ENCODE results near the gene PSRC1.

Gene PSRC1

GRCh38 chr1:109283748-109284600 lies 1.0 kb upstream of the PSRC1 start:
- peak overlapping the region; percentile 100 for H3K4me3 Mint-ChIP-seq
- H3K27me3 Mint-ChIP-seq (ENCODE audit: low read depth) = peaks cover 6% of the 10 kb centered on the region
- no peaks in the 10 kb centered on the region for H3K9me3 Mint-ChIP-seq
- H3K27ac Mint-ChIP-seq = peak overlapping the region; percentile 89
- H3K4me1 Mint-ChIP-seq (ENCODE audit: low read depth) = peaks cover 19% of the 10 kb centered on the region
- peaks cover 7% of the 10 kb centered on the region for H3K36me3 Mint-ChIP-seq (ENCODE audit: low read depth)

DNA sequence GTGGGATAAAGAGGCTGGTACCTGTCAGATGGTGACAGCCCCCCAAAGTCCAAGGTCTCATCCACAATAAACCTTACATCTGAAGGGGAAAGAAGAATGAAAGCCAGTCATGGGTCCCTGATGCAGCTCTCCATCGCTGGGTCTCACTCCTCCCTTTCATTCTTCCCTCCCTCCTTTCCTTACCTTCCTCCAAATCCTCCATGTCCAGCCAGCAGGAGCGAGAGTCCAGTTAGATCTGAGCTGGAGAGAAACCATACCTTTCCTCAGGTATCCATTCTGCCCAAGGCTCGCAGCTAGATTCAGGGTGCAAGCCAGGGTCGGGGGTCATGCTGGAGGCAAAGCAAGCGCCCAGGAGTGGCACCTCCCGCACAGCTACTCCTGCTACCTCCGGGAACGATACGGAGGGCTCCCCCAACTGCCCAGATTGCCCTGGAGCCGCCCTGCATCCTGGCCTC lies 421 bp downstream of the PSRC1 start:
- Mint-ChIP-seq H3K4me1 (ENCODE audit: low read depth) (peaks cover 19% of the 10 kb centered on the region), H3K4me3 (peak overlapping the region; percentile 100), H3K9me3 (no peaks in the 10 kb centered on the region), H3K27ac (peak overlapping the region; percentile 18), H3K36me3 (ENCODE audit: low read depth) (peaks cover 7% of the 10 kb centered on the region), H3K27me3 (ENCODE audit: low read depth) (no peaks in the 10 kb centered on the region)

- peaks cover 23% of the 10 kb centered on the region for H3K4me1 Mint-ChIP-seq (ENCODE audit: low read depth)
These were observed 1.1 kb downstream of the PSRC1 start for GRCh38 chr1:109281680-109282496.

GRCh38 chr1:109280862-109281261 lies 2.1 kb downstream of the PSRC1 start:
- Mint-ChIP-seq H3K4me3 (no peak overlapping the region), H3K27me3 (ENCODE audit: low read depth) (no peaks in the 10 kb centered on the region), H3K36me3 (ENCODE audit: low read depth) (peaks cover 7% of the 10 kb centered on the region), H3K4me1 (ENCODE audit: low read depth) (peaks cover 23% of the 10 kb centered on the region), H3K9me3 (no peaks in the 10 kb centered on the region), H3K27ac (no peak overlapping the region)

More at GRCh38 chr1:109281680-109282496, 1.1 kb downstream of the PSRC1 start:
- Mint-ChIP-seq H3K27me3 (ENCODE audit: low read depth) (no peaks in the 10 kb centered on the region), H3K36me3 (ENCODE audit: low read depth) (peaks cover 7% of the 10 kb centered on the region), H3K9me3 (no peaks in the 10 kb centered on the region), H3K27ac (peak overlapping the region; percentile 18), H3K4me3 (peak overlapping the region; percentile 100)

DNA sequence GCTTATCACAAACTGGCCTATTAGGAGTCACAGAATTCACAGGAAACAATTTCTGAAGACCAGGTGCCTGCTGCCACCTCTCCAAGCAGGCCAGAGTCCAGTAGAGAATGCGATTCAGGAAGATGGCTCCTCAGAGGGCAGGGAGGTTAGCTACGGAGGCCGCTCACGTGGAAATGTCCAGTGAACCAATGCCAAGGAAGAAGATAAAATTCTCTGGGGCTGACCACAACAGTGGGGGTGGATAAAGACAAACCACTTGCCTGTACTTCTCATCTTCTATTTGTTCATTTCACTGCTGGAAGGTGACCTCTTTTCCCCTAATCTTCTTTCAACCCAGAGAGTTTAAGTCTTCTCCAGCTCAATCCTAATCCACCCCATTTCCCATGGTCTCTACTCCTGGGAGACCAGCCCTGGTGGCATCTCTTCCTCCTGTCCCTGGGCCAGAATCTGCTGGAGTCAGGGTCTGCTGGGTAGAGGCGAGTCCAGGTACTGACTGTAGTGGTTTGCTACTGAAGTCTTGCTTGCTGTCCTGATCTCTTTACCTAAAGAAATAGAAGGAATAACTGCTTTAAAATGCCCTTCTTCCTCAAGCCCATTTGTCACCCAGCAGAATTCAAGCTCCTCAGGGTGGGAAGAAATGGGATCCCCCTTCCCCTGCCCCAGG lies 3.2 kb downstream of the PSRC1 start:
- H3K4me1 Mint-ChIP-seq (ENCODE audit: low read depth) = peaks cover 23% of the 10 kb centered on the region
- H3K36me3 Mint-ChIP-seq (ENCODE audit: low read depth) = peaks cover 7% of the 10 kb centered on the region
- no peak overlapping the region for H3K4me3 Mint-ChIP-seq
- H3K27ac Mint-ChIP-seq = no peak overlapping the region
- no peaks in the 10 kb centered on the region for H3K9me3 Mint-ChIP-seq
- no peaks in the 10 kb centered on the region for H3K27me3 Mint-ChIP-seq (ENCODE audit: low read depth)

DNA sequence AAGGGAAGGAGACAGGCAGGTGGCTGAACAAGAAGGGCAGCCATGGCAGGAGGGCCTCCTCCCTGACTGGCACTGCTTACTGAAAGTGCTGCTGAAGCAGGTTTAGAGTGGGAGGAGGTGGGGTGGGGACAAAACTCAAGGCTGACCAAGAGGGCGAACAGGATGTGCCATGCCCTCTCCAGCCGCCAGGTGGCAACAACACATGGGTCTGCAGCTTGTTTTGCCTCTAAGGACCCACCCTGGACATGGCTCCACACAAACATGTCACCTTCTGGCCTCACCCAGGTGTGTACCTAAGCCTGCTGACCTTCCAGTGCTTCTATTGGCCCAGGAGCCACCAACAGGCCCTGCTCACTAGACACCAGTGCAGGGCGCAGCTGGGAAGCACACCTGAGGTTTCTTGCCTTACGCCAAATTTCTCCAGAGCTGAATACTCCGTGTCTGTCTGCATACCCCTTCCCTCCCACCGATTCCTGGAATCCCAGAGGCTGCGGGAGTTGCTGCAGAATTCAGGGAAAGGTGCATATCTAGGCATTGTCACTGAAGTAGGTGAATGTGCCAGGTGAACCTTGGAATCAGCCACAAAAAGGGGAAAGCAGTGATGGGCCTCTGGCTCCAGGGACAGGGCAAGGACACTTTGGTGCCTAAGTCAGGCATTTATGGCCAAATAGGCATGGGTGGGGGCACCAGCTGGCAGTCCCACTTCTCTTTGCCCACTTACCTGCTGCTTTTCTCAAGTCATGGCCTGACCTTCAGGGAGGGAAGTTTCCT lies 5.3 kb downstream of the PSRC1 start:
- no peaks in the 10 kb centered on the region for H3K27me3 Mint-ChIP-seq (ENCODE audit: low read depth)
- H3K4me1 Mint-ChIP-seq (ENCODE audit: low read depth) = peaks cover 15% of the 10 kb centered on the region
- H3K36me3 Mint-ChIP-seq (ENCODE audit: low read depth) = peaks cover 6% of the 10 kb centered on the region
- no peak overlapping the region for H3K4me3 Mint-ChIP-seq
- H3K27ac Mint-ChIP-seq = peak overlapping the region; percentile 63
- no peaks in the 10 kb centered on the region for H3K9me3 Mint-ChIP-seq

DNA sequence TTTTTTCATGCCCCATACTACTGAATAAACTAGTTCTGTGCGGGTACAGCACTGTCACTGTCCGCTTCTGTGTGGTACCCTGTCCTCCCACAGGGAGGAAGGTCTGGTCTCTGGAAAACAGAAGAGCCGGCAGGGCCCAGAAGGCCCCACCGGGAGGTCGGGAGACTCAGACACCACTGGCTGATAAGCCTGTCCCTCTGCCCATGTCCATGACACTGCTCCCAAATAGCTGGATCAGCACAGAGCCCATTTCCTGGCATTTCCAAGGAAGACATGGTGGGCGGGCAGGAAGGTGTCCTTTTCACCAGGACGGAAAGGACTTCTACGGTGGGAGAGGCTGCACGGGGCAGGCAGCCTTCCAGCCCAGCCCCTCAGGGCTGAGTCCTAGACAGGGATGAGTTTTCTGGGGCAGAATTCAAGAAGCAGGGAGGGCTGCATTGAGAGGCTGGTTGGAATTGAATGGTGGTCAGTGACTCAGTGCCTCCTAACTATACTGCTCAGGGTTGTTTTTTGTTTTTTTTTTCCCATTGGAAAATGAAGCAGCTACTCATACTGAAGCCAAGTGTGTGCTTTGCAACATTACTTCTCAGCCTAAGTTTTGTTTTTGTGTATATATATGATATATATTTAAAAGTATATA lies 7.1 kb downstream of the PSRC1 start:
- Mint-ChIP-seq H3K27me3 (ENCODE audit: low read depth) (no peaks in the 10 kb centered on the region), H3K4me3 (no peak overlapping the region), H3K4me1 (ENCODE audit: low read depth) (peaks cover 4% of the 10 kb centered on the region), H3K36me3 (ENCODE audit: low read depth) (peaks cover 3% of the 10 kb centered on the region), H3K27ac (no peak overlapping the region), H3K9me3 (no peaks in the 10 kb centered on the region)

- Mint-ChIP-seq H3K27ac (no peak overlapping the region), H3K4me3 (no peak overlapping the region), H3K4me1 (ENCODE audit: low read depth) (peaks cover 4% of the 10 kb centered on the region), H3K27me3 (ENCODE audit: low read depth) (no peaks in the 10 kb centered on the region), H3K9me3 (no peaks in the 10 kb centered on the region), H3K36me3 (ENCODE audit: low read depth) (peaks cover 1% of the 10 kb centered on the region)
These were observed 8.1 kb downstream of the PSRC1 start for GRCh38 chr1:109274533-109275476.

DNA sequence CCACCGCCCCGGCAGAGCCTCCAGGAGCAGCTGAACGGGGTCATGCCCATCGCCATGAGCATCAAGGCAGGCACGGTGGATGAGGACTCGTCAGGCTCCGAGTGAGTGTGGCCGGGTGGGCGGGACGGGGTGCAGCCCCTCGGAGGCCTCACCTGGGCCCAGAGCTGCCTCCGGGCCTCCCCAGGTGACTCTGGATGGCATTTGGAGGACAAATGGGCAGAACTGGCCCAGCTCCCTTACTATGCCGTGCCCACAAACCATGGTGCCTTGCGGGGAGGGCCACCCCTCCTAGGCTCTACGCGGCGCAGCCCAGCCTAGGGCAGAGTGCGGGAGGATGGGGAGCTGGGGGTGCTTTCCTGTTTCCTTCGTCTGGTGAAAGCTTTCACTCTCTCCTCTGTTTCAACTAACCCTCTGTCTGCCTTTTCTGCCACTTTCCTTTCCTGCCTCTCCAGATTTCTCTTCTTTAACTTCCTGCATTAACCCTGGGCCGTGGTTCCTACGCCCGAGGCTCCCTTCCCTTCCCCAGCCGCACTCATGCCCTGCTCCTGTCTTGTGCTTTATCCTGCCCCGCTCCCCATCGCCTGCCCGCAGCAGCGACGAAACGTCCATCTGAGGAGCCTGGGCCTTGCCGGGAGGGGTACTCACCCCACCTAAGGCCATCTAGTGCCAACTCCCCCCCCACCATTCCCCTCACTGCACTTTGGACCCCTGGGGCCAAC lies 9.2 kb downstream of the PSRC1 start:
- no peak overlapping the region for H3K27ac Mint-ChIP-seq
- H3K27me3 Mint-ChIP-seq (ENCODE audit: low read depth) = no peaks in the 10 kb centered on the region
- H3K36me3 Mint-ChIP-seq (ENCODE audit: low read depth) = no peaks in the 10 kb centered on the region
- no peak overlapping the region for H3K4me3 Mint-ChIP-seq
- H3K9me3 Mint-ChIP-seq = no peaks in the 10 kb centered on the region
- H3K4me1 Mint-ChIP-seq (ENCODE audit: low read depth) = peaks cover 4% of the 10 kb centered on the region

DNA sequence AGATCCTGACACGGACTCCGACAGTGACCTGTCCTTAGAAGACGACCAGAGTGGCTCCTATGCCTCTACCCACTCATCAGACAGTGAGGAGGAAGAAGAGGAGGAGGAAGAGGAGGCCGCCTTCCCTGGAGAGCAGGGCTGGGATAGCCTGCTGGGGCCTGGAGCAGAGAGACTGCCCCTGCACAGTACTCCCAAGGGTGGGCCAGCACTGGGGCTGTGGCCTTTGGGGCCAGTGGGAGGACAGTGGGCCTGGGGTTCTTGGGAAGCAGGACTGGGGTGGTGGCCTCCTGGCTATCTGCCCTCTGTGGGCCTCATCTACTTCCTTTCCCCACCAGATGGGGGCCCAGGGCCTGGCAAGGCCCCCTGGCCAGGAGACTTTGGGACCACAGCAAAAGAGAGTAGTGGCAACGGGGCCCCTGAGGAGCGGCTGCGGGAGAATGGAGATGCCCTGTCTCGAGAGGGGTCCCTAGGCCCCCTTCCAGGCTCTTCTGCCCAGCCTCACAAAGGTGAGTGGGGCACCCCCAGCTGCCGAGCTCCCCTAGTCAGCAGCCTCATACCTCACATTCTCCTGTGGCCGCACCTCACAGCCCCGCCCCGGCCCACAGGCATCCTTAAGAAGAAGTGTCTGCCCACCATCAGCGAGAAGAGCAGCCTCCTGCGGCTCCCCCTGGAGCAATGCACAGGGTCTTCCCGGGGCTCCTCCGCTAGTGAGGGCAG lies 10.0 kb downstream of the PSRC1 start:
- H3K4me3 Mint-ChIP-seq = no peak overlapping the region
- peaks cover 4% of the 10 kb centered on the region for H3K4me1 Mint-ChIP-seq (ENCODE audit: low read depth)
- no peak overlapping the region for H3K27ac Mint-ChIP-seq
- no peaks in the 10 kb centered on the region for H3K9me3 Mint-ChIP-seq
- H3K36me3 Mint-ChIP-seq (ENCODE audit: low read depth) = no peaks in the 10 kb centered on the region
- no peaks in the 10 kb centered on the region for H3K27me3 Mint-ChIP-seq (ENCODE audit: low read depth)

DNA sequence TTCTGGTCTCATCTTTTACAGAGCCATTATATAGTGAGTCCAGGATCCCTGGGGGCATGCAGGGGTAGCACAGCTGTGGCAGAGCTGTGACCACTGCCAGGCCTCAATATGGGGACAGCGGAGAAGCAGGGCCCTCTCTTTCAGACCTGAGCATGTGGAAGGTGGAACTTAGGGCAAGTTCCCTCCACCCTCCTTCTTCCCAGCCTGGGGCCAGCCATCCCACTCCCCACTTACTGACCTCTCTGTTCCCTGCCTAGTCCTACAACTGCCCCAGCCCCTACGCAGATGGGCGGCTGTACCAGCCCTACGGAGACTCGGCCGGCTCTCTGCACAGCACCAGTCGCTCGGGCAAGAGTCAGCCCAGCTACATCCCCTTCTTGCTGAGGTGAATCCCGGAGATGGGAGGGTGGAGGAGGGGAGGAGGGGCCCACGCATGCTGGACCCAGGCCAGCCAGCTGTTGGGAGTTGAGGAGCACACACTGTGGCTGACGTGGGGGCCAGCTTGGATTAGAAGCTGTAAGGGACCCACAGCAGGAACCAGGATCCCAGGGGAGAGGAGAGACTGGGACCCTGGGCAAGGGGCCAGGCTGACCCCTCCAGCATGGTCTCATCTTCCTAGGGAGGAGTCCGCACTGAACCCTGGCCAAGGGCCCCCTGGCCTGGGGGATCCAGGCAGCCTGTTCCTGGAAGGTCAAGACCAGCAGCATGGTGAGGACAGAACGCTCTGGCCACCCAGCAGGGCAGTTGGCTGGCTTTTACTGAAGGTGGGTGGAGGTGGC lies 10.7 kb downstream of the PSRC1 start:
- Mint-ChIP-seq H3K36me3 (ENCODE audit: low read depth) (no peaks in the 10 kb centered on the region), H3K9me3 (no peaks in the 10 kb centered on the region), H3K4me3 (no peak overlapping the region), H3K27me3 (ENCODE audit: low read depth) (no peaks in the 10 kb centered on the region), H3K4me1 (ENCODE audit: low read depth) (peaks cover 3% of the 10 kb centered on the region), H3K27ac (no peak overlapping the region)

Data from T-helper 1 cell treated with Interleukin-12 subunit alpha and Interleukin-12 subunit beta and Interleukin-4 antibody, amounts not matched to agents 30 μg/mL and 1 μg/mL, for 36 hours (primary cell).